Activated B cell treated with CpG ODN at 0.5 μM for 24 hours (primary cell): Measurements from ENCODE around the gene CHAC1. TPM values are rescaled to one million over a fixed set of nuclear protein-coding genes. Genes with fewer than 3 reads are reported as not detected.

ENCODE experiments used
- ATAC-seq: fragments of 200-7000 bp; cut with Tn5 transposase; one replicate; pipeline ENCODE4 v1.10.0; 2021; ENCODE audit warnings: low read depth, mild to moderate bottlenecking, moderate library complexity
- CTCF ChIA-PET: fragments of 350-600 bp; sonication (Branson Sonifier 250); formaldehyde crosslinking; loops from one replicate; lab custom pipeline; 2021; ENCODE audit warnings: antibody characterized with exemption; lab: Charles Lee
- POLR2A ChIA-PET: fragments of 350-600 bp; sonication (Branson Sonifier 250); formaldehyde crosslinking; loops from one replicate; lab custom pipeline; 2021; ENCODE audit warnings: antibody characterized with exemption; lab: Charles Lee
- DNase-seq: peaks from one replicate; pipeline ENCODE4 v3.0.0; 2022
- H3K27ac Mint-ChIP-seq: one replicate; pipeline ENCODE4 v1.8.0; 2020; ENCODE audit warnings: mixed read lengths
- H3K27me3 Mint-ChIP-seq: one replicate; pipeline ENCODE4 v1.8.0; 2021; ENCODE audit warnings: mixed read lengths
- H3K36me3 Mint-ChIP-seq: one replicate; pipeline ENCODE4 v1.8.0; 2021; ENCODE audit warnings: low read depth, mixed read lengths
- H3K4me1 Mint-ChIP-seq: one replicate; pipeline ENCODE4 v1.8.0; 2021; ENCODE audit warnings: mixed read lengths
- H3K4me3 Mint-ChIP-seq: one replicate; pipeline ENCODE4 v1.8.0; 2020; ENCODE audit warnings: mild to moderate bottlenecking, mixed read lengths
- H3K9me3 Mint-ChIP-seq: one replicate; pipeline ENCODE4 v1.8.0; 2020; ENCODE audit warnings: mixed read lengths
- CTCF ChIP-seq: fragments of 200-600 bp; IDR thresholded peaks from one replicate; pipeline ENCODE4 v1.8.0; 2022; ENCODE audit warnings: antibody characterized with exemption, mild to moderate bottlenecking
- intact Hi-C: fragments of 100-400 bp; cut with micrococcal nuclease; formaldehyde crosslinking; loops from one replicate; pipeline ENCODE4 v1.15.1; 2024
- total RNA-seq: library from RNA; stranded (reverse); gene quantifications from 2 replicates; pipeline ENCODE4 v1.2.3, GENCODE V29; 2022

CHAC1 gene
- total RNA-seq, 1 donor from 2014 or later, result 27.3 TPM

- intact Hi-C loops, result no loop called here
- Mint-ChIP-seq H3K36me3 (no peaks in the 10 kb centered on the region), H3K4me3 (no peak overlapping the region), H3K9me3 (no peaks in the 10 kb centered on the region), H3K27me3 (no peaks in the 10 kb centered on the region), H3K27ac (no peak overlapping the region), H3K4me1 (peaks cover 17% of the 10 kb centered on the region)
- ChIA-PET POLR2A (no interaction called here), CTCF (interaction anchor here (1.5 kb wide), 1 partner anchor 274 kb away, joined by 4 read pairs; no protein-coding TSS in a partner anchor)
- DNase-seq (no peak), ATAC-seq (no peak)
- TF ChIP-seq CTCF, result no peak
Observed at GRCh38 chr15:40911693-40912092, 41.6 kb upstream of the CHAC1 start.

GRCh38 chr15:40912478-40912877 is 40.8 kb upstream of the CHAC1 start:
- no peaks in the 10 kb centered on the region for H3K27me3 Mint-ChIP-seq
- CTCF ChIA-PET, result no interaction called here
- ATAC-seq (no peak), DNase-seq (no peak)
- no peaks in the 10 kb centered on the region for H3K36me3 Mint-ChIP-seq
- no peaks in the 10 kb centered on the region for H3K9me3 Mint-ChIP-seq
- no peak overlapping the region for H3K4me3 Mint-ChIP-seq
- peaks cover 12% of the 10 kb centered on the region for H3K4me1 Mint-ChIP-seq
- no peak overlapping the region for H3K27ac Mint-ChIP-seq
- no peak for TF ChIP-seq CTCF
- POLR2A ChIA-PET, result no interaction called here
- intact Hi-C loops, result no loop called here

- ATAC-seq (no peak), DNase-seq (no peak)
- no peak for TF ChIP-seq CTCF
- ChIA-PET POLR2A (no interaction called here), CTCF (interaction anchor here (0.9 kb wide), 1 partner anchor 17 kb away, joined by 3 read pairs; no protein-coding TSS in a partner anchor)
- H3K27ac Mint-ChIP-seq, result no peak overlapping the region
- no peaks in the 10 kb centered on the region for H3K36me3 Mint-ChIP-seq
- H3K4me3 Mint-ChIP-seq, result no peak overlapping the region
- intact Hi-C loops, result no loop called here
- no peaks in the 10 kb centered on the region for H3K27me3 Mint-ChIP-seq
- H3K9me3 Mint-ChIP-seq, result no peaks in the 10 kb centered on the region
- H3K4me1 Mint-ChIP-seq, result peaks cover 4% of the 10 kb centered on the region
Observed at GRCh38 chr15:40914013-40914412, 39.3 kb upstream of the CHAC1 start.

- TF ChIP-seq CTCF, result no peak
- Mint-ChIP-seq H3K9me3 (no peaks in the 10 kb centered on the region), H3K4me1 (peaks cover 4% of the 10 kb centered on the region), H3K27ac (no peak overlapping the region), H3K4me3 (no peak overlapping the region), H3K36me3 (no peaks in the 10 kb centered on the region), H3K27me3 (no peaks in the 10 kb centered on the region)
- DNase-seq, result no peak
- ChIA-PET CTCF (interaction anchor here (0.6 to 0.9 kb wide), 3 partner anchors 11 to 110 kb away, joined by 3 read pairs; no protein-coding TSS in a partner anchor), POLR2A (no interaction called here)
- intact Hi-C loops, result no loop called here
- no peak for ATAC-seq
Observed at GRCh38 chr15:40914486-40914885, 38.8 kb upstream of the CHAC1 start.

GRCh38 chr15:40915116-40915661 is 38.1 kb upstream of the CHAC1 start:
- intact Hi-C loops, result no loop called here
- POLR2A ChIA-PET, result no interaction called here
- CTCF ChIA-PET, result interaction anchor here (0.6 to 0.9 kb wide), 3 partner anchors 11 to 109 kb away, joined by 3 read pairs; no protein-coding TSS in a partner anchor
- peaks cover 4% of the 10 kb centered on the region for H3K4me1 Mint-ChIP-seq
- H3K9me3 Mint-ChIP-seq, result no peaks in the 10 kb centered on the region
- TF ChIP-seq CTCF, result no peak
- H3K4me3 Mint-ChIP-seq, result no peak overlapping the region
- H3K27me3 Mint-ChIP-seq, result no peaks in the 10 kb centered on the region
- H3K27ac Mint-ChIP-seq, result no peak overlapping the region
- ATAC-seq (no peak), DNase-seq (no peak)
- H3K36me3 Mint-ChIP-seq, result no peaks in the 10 kb centered on the region
